Measurements from ENCODE around the gene ARHGEF28. TPM values are rescaled to one million over a fixed set of nuclear protein-coding genes. Genes with fewer than 3 reads are reported as not detected.

ARHGEF28 gene
- total and polyA plus RNA-seq, 9 of the 15 experiments (the other 6 are each of a cell fraction or from before 2014, with no cell fraction given) = 0.27 TPM; not detected in 8

DNA sequence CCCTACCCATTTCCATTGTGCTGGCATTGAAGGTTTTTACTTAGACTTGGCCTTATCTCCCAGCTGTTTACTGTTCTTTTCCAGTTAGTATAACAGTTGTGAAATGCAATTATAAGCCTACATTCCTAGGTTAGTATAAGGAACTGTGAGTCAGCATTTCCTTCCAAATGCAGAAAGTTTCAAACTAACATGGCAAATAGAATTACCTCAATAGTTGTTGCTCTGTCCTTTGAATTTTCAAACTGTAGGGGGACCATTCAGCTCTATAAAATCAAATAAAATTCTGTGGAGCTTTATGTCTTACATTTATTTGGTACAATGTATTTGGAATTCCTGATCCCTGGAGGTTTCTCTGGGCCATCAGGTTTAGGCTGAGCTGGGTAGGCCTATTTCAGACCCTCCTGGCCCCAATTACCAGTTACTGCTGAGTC lies 47.2 kb downstream of the ARHGEF28 start (continued):
- TF ChIP-seq ZBTB33 (CRISPR knock-in tag; IDR thresholded peaks at IDR 0.05) (no peak), ZZZ3 (IDR thresholded peaks at IDR 0.05) (no peak)

DNA sequence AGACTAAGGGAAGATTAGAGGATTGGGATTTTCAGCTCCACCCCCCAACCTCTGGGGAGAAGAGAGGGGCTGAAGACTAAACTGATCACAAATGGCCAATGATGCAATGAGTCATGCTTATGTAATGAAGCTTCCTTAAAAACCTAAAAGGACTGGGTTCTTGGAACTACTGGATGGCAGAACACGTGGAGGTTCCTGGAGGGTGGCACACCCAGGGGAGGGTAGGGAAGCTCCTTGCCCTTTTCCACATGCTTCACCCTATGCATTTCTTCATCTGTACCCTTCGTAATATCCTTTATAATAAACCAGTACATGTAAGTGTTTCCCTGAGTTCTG lies 48.6 kb downstream of the ARHGEF28 start:
- Histone ChIP-seq H3K27ac (ENCODE audit: extremely low read depth, low read depth, low read length) (0 out of 3 replicates have a peak overlapping the region, but pooled peaks have one; percentile 77), H3K9ac (ENCODE audit: insufficient read depth in 1 of 2, low read depth in 2 of 2, low read length in 2 of 2) (no peak overlapping the region), H2AFZ (ENCODE audit: low read depth, low read length) (peak overlapping the region; percentile 91; the same call in 1 of the 2 replicates), H3K9me1 (ENCODE audit: control insufficient read depth, insufficient read depth, low read length) (no peaks in the 10 kb centered on the region), H3K9me3 (replicated peaks; ENCODE audit: control insufficient read depth, insufficient read depth, low read depth, low read length) (no peaks in the 10 kb centered on the region), H3K4me1 (replicated peaks in 1 of 2; ENCODE audit: control insufficient read depth in 2 of 2, insufficient read depth in 2 of 2, low read length in 2 of 2) (peaks cover 10 to 32% of the 10 kb centered on the region in 2 experiments), H3K27me3 (ENCODE audit: control insufficient read depth in 2 of 2, insufficient read depth in 2 of 2, low read length in 2 of 2) (no peaks in the 10 kb centered on the region), H3K4me2 (ENCODE audit: insufficient read depth, low read length) (no peak overlapping the region), H3K79me2 (ENCODE audit: control insufficient read depth, insufficient read depth, low read length) (no peaks in the 10 kb centered on the region), H3K36me3 (ENCODE audit: control insufficient read depth, insufficient read depth, low read length) (no peaks in the 10 kb centered on the region; the same call in 2 of the 3 replicates), H4K20me1 (replicated peaks; ENCODE audit: control insufficient read depth, insufficient read depth, low read length) (no peaks in the 10 kb centered on the region), H3K4me3 (no peak overlapping the region)
- no TSS peak for BruUV-seq (replicated peaks)
- ATAC-seq (peak; percentile 10; the same call in 2 of the 3 replicates), DNase-seq (ENCODE audit: extremely low read depth in 1 of 4, low spot score in 3 of 4) (peak in 1 of 4 experiments; percentile 5), FAIRE-seq (no peak)
- 35% methylated on average over 2 of the region's 2 CpGs for WGBS (ENCODE audit: insufficient coverage, low coverage, missing lambda C conversion rate)
- intact Hi-C loops (cut with micrococcal nuclease) (no loop called here), in situ Hi-C loops (cut with MboI) (no loop called here)
- POLR2A ChIA-PET = interaction anchor here (0.7 to 1.9 kb wide), 3 partner anchors 23 to 944 kb away, joined by 3 to 8 read pairs (median 3); no protein-coding TSS in a partner anchor
- CTCF ChIA-PET (ENCODE audit: low intra/inter-chr PET ratio) = no interaction called here
- no peak for TF ChIP-seq ZNF239 (CRISPR knock-in tag; IDR thresholded peaks at IDR 0.05)
- no peak for TF ChIP-seq ZBTB17 (CRISPR knock-in tag; IDR thresholded peaks at IDR 0.05)
- TF ChIP-seq ATF3 (IDR thresholded peaks at IDR 0.05) = peak; percentile 88
- no peak for TF ChIP-seq ATF3 (CRISPR knock-in tag; conservative IDR thresholded peaks at IDR 0.05)
- TF ChIP-seq EP400 (IDR thresholded peaks at IDR 0.05) = peak; percentile 12; the same call in 1 of the 2 replicates
- TF ChIP-seq ZFP1 (CRISPR knock-in tag; IDR thresholded peaks at IDR 0.05) = no peak
- no peak for TF ChIP-seq PTBP1 (IDR thresholded peaks at IDR 0.05; ENCODE audit: low read depth, low read length)
- TF ChIP-seq YY1 (IDR thresholded peaks at IDR 0.05; ENCODE audit: borderline replicate concordance in 1 of 3, control insufficient read depth in 1 of 3, extremely low read depth in 1 of 3, insufficient read depth in 3 of 3, insufficient read length in 1 of 3, insufficient replicate concordance in 2 of 3, low read depth in 1 of 3, low read length in 2 of 3) = no peak
- TF ChIP-seq TAF7 (tag; IDR thresholded peaks at IDR 0.05) = no peak
- TF ChIP-seq JUND (IDR thresholded peaks at IDR 0.05; ENCODE audit: borderline replicate concordance, low read depth, low read length) = peak; percentile 48; the same call in 1 of the 2 replicates
- peak; percentile 49; the same call in 2 of the 3 replicates for TF ChIP-seq JUND (tag; IDR thresholded peaks at IDR 0.05; ENCODE audit: borderline replicate concordance, low read depth, low read length)
- TF ChIP-seq AFF4 (CRISPR knock-in tag; IDR thresholded peaks at IDR 0.05) = no peak
- no peak for TF ChIP-seq RUNX1 (IDR thresholded peaks at IDR 0.05; ENCODE audit: low read depth)
